ENCODE results near the gene CDKAL1.

DNA sequence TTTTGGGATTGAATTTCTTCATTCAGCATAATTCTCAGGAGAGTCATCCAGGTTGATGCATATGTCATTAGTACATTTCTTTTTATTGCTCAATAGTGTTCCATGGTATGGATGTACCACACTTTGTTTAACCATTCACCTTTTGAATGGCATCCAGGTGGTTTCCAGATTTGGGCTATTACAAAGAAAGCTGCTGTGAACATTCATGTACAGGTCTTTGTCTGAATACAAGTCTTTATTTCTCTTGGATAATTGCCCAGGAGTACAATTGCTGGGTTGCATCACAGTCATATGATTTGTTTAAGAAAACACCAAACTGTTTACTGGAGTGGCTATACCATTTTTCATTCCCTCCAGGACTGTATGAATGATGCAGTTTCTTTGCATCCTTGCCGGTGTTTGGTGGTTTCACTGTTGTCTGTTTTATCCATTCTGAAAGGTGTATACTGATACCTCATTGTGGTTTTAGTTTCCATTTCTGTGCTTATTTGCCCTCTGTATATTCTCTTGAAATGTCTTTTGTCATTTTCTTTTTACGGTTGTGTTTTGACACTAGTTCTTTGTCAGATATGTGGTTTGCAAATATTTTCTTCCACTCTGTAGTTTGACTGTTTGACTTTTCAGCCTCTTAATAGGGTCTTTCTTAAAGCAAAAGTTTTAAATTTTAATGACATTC is 8.8 kb downstream of the CDKAL1 start:
- TF ChIP-seq, protein P1, sequence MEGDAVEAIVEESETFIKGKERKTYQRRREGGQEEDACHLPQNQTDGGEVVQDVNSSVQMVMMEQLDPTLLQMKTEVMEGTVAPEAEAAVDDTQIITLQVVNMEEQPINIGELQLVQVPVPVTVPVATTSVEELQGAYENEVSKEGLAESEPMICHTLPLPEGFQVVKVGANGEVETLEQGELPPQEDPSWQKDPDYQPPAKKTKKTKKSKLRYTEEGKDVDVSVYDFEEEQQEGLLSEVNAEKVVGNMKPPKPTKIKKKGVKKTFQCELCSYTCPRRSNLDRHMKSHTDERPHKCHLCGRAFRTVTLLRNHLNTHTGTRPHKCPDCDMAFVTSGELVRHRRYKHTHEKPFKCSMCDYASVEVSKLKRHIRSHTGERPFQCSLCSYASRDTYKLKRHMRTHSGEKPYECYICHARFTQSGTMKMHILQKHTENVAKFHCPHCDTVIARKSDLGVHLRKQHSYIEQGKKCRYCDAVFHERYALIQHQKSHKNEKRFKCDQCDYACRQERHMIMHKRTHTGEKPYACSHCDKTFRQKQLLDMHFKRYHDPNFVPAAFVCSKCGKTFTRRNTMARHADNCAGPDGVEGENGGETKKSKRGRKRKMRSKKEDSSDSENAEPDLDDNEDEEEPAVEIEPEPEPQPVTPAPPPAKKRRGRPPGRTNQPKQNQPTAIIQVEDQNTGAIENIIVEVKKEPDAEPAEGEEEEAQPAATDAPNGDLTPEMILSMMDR (conservative IDR thresholded peaks at IDR 0.05; ENCODE audit: low read depth, low read length): no peak
- TF ChIP-seq EZH2phosphoT487 (IDR thresholded peaks at IDR 0.05; ENCODE audit: borderline replicate concordance, low read length): no peak
